NT2/D1 (cell line): Measurements from ENCODE around the gene IL22.

ENCODE experiments used
- SUZ12 ChIP-seq: IDR thresholded peaks from 2 replicates; pipeline ENCODE4 v1.6.1; 2011; ENCODE audit not compliant: insufficient read length, insufficient read depth; ENCODE audit errors: extremely low read depth
- YY1 ChIP-seq: IDR thresholded peaks from 2 replicates; pipeline ENCODE4 v1.6.1; 2011; ENCODE audit not compliant: insufficient read length, insufficient read depth
- ZNF274 ChIP-seq: IDR thresholded peaks from 2 replicates; pipeline ENCODE4 v1.6.1; 2011; ENCODE audit warnings: mild to moderate bottlenecking, low read depth, low read length

DNA sequence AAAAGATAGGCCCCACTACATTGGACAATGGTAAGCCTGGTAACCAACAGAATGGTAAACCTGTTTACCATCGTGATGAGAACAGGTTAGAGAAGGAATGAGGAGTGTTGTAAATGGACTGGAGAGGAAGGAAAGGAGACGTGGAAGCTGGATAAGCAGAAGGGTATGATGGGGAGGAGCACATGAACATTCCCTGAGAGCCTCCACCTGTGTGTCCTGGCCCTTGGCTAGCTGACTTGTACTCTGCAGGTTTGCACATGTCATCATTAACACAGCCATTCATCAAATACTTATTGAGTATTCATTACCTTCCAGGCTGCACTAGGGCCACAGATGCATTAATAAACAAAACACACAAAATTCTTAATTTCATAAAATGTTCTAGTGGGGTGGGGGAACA, 23.4 kb downstream of the IL22 start:
- TF ChIP-seq YY1, result no peak
- no peak for TF ChIP-seq SUZ12
- TF ChIP-seq ZNF274, result no peak
